Transverse colon (tissue), 4 donors: Measurements from ENCODE around the gene NBR1. TPM values are rescaled to one million over a fixed set of nuclear protein-coding genes. Genes with fewer than 3 reads are reported as not detected.

Source experiments
- DNase-seq: peaks from one replicate; pipeline ENCODE4 v3.0.0-alpha.2; 2019
- H3K27ac ChIP-seq, 4 donors: fragments of 200-600 bp; sonication (generic); 2 replicates each; pipeline ENCODE4 v1.5.1; 2016 to 2018; ENCODE audit warnings: inconsistent platforms in 4 of 4
- H3K27me3 ChIP-seq: fragments of 200-600 bp; sonication (generic); 2 replicates; pipeline ENCODE4 v1.5.1; 2017; ENCODE audit warnings: inconsistent platforms
- H3K36me3 ChIP-seq, 4 donors: fragments of 200-600 bp; sonication (generic); 2 replicates each; pipeline ENCODE4 v1.5.1; 2017 to 2019; ENCODE audit warnings: inconsistent platforms in 4 of 4
- H3K4me1 ChIP-seq, 4 donors: fragments of 200-600 bp; sonication (generic); 2 replicates each; pipeline ENCODE4 v1.5.1; 2017 to 2020; ENCODE audit warnings: inconsistent platforms in 4 of 4
- H3K4me3 ChIP-seq, 4 donors: fragments of 200-600 bp; sonication (generic); 1 replicate in 1 of 4; 2 replicates in 3 of 4; pipeline versions ENCODE4 v1.5.1 to v1.6.1; 2017 to 2019; ENCODE audit warnings: inconsistent platforms in 4 of 4
- H3K9me3 ChIP-seq, 2 donors: fragments of 200-600 bp; sonication (generic); 2 replicates each; pipeline ENCODE4 v1.5.1; 2017 to 2019; ENCODE audit warnings: inconsistent platforms in 2 of 2
- CTCF ChIP-seq, 5 experiments: fragments of 200-600 bp in 3 of 5; fragments of 450-650 bp in 2 of 5; sonication (generic) in 3 of 5; IDR thresholded peaks; 1 replicate in 2 of 5; 2 replicates in 3 of 5; pipeline ENCODE4 v1.5.1; 2016 to 2017; ENCODE audit warnings: antibody characterized with exemption in 5 of 5, inconsistent platforms in 3 of 5, mild to moderate bottlenecking in 2 of 5, moderate library complexity in 1 of 5
- EP300 ChIP-seq: sonication (generic); formaldehyde crosslinking; IDR thresholded peaks from one replicate; pipeline ENCODE4 v1.6.1; 2017; ENCODE audit warnings: antibody characterized with exemption, low read depth
- POLR2A ChIP-seq: fragments of 450-650 bp; IDR thresholded peaks from one replicate; pipeline ENCODE4 v1.6.1; 2016; ENCODE audit warnings: antibody characterized with exemption, mild to moderate bottlenecking, moderate library complexity
- POLR2AphosphoS5 ChIP-seq, 3 donors: sonication (generic); formaldehyde crosslinking; IDR thresholded peaks; one replicate each; pipeline ENCODE4 v1.6.1; 2016; ENCODE audit warnings: antibody characterized with exemption in 3 of 3
- WGBS, 2 donors: methylation state at CpG; one replicate each; pipeline ENCODE4 v1.1.5; 2018; ENCODE audit warnings: low coverage in 1 of 2; 5-methylcytosine and 5-hydroxymethylcytosine counted together
- in situ Hi-C, 4 donors: fragments of 200-750 bp; cut with MboI; loops; one replicate each; pipeline versions ENCODE4 v1.15.0 to v1.15.1; 2017; ENCODE audit warnings: low sequenced_read_pairs in 3 of 4, low pct_ligation_motif_present in 1 of 4, low pct_unique_long_range_greater_than_20kb in 1 of 4
- intact Hi-C: fragments of 100-400 bp; cut with DNase I; formaldehyde crosslinking; loops from one replicate; pipeline ENCODE4 v1.15.1; 2023; ENCODE audit warnings: low total_unique reads
- total RNA-seq, 4 donors: library from RNA; depleted of rRNA; stranded (reverse); fragments of >200 nt; gene quantifications; one replicate each; pipeline ENCODE4 v1.1.0, GENCODE V29; 2016

The NBR1 gene
- total RNA-seq, 4 donors from 2014 or later, result 62.5 to 156 (median 99.3) TPM

GRCh38 chr17:43170140-43170765 lies 761 bp upstream of the NBR1 start:
- intact Hi-C loops, result no loop called here
- in situ Hi-C loops, result no loop called here
- no peaks in the 10 kb centered on the region for H3K36me3 ChIP-seq
- 0% methylated on average over 27 of the region's 27 CpGs; no CpG with 5 or more reads in 1 of the 2 donors for WGBS, 2 donors
- H3K27me3 ChIP-seq, result no peaks in the 10 kb centered on the region
- H3K4me1 ChIP-seq, result peaks cover 22 to 64% (median 55%) of the 10 kb centered on the region in 4 donors
- no peaks in the 10 kb centered on the region for H3K9me3 ChIP-seq
- TF ChIP-seq POLR2AphosphoS5 (IDR thresholded peaks at IDR 0.05) (peak; percentile 73 to 92 (median 92)), EP300 (no peak), POLR2A (peak; percentile 69)
- peak overlapping the region; percentile 95 to 99 (median 98) for H3K27ac ChIP-seq
- DNase-seq, result peak; percentile 94
- H3K4me3 ChIP-seq, result peak overlapping the region; percentile 36 to 84 (median 72)

GRCh38 chr17:43171586-43172487 lies 823 bp downstream of the NBR1 start:
- peak overlapping the region; percentile 55 to 84 (median 72) for H3K4me3 ChIP-seq
- intact Hi-C loops, result no loop called here
- peaks cover 0 to under 1% (median 0%) of the 10 kb centered on the region in 4 donors for H3K36me3 ChIP-seq
- in situ Hi-C loops, result no loop called here
- TF ChIP-seq POLR2AphosphoS5 (IDR thresholded peaks at IDR 0.05) (peak in 1 of 3 donors; percentile 26), EP300 (no peak), CTCF (IDR thresholded peaks at IDR 0.05) (peak in 3 of 5 experiments; percentile 20 to 33 (median 31))
- peaks cover 34 to 79% (median 70%) of the 10 kb centered on the region in 4 donors for H3K4me1 ChIP-seq
- 0 to 4% methylated on average over 4 to 12 of the region's 12 CpGs for WGBS, 2 donors
- H3K27ac ChIP-seq, result peak overlapping the region; percentile 95 to 99 (median 98)
- DNase-seq, result peak; percentile 49
- no peaks in the 10 kb centered on the region for H3K9me3 ChIP-seq
- no peaks in the 10 kb centered on the region for H3K27me3 ChIP-seq

GRCh38 chr17:43175213-43176118 lies 4.5 kb downstream of the NBR1 start:
- intact Hi-C loops, result no loop called here
- Histone ChIP-seq H3K36me3 (peaks cover 0 to 28% (median 14%) of the 10 kb centered on the region in 4 donors), H3K4me3 (no peak overlapping the region), H3K4me1 (peaks cover 29 to 71% (median 59%) of the 10 kb centered on the region in 4 donors), H3K9me3 (no peaks in the 10 kb centered on the region), H3K27me3 (no peaks in the 10 kb centered on the region), H3K27ac (peak overlapping the region; percentile 77 to 99 (median 91))
- no peak for DNase-seq
- TF ChIP-seq POLR2A, result no peak
- no peak for TF ChIP-seq CTCF (IDR thresholded peaks at IDR 0.05)
- TF ChIP-seq POLR2AphosphoS5 (IDR thresholded peaks at IDR 0.05), result no peak
- no peak for TF ChIP-seq EP300
- WGBS, 2 donors, result 44 to 52% methylated on average over 3 to 4 of the region's 4 CpGs
- in situ Hi-C loops, result loop anchor here in 1 of 4 donors (25.0 kb wide), 1 partner anchor 162 kb away; no protein-coding TSS in a partner anchor

- peaks cover 29 to 71% (median 59%) of the 10 kb centered on the region in 4 donors for H3K4me1 ChIP-seq
- WGBS, 2 donors, result 29 to 32% methylated on average over 2 of the region's 2 CpGs
- no peaks in the 10 kb centered on the region for H3K9me3 ChIP-seq
- peaks cover 0 to 34% (median 17%) of the 10 kb centered on the region in 4 donors for H3K36me3 ChIP-seq
- DNase-seq, result peak; percentile 42
- intact Hi-C loops (no loop called here), in situ Hi-C loops (loop anchor here in 1 of 4 donors (25.0 kb wide), 1 partner anchor 161 kb away; no protein-coding TSS in a partner anchor)
- TF ChIP-seq EP300, result no peak
- peak; percentile 28 to 87 (median 77) for TF ChIP-seq POLR2AphosphoS5 (IDR thresholded peaks at IDR 0.05)
- TF ChIP-seq POLR2A, result peak; percentile 59
- H3K27ac ChIP-seq, result peak overlapping the region; percentile 77 to 99 (median 91)
- H3K4me3 ChIP-seq, result peak overlapping the region in 1 of 4 donors; percentile 25
- no peaks in the 10 kb centered on the region for H3K27me3 ChIP-seq
Measured at GRCh38 chr17:43176119-43176570, 5.1 kb downstream of the NBR1 start.
